Natural killer cell (primary cell): ENCODE measurements around the gene EFCAB13. TPM values are rescaled to one million over a fixed set of nuclear protein-coding genes. Genes with fewer than 3 reads are reported as not detected.

Source experiments
- ATAC-seq, 3 donors: fragments of 150-1000 bp in 2 of 3; fragments of 200-7000 bp in 1 of 3; cut with Tn5 transposase; 1 replicate in 1 of 3; 2 replicates in 2 of 3; pipeline ENCODE4 v1.10.0; 2021; ENCODE audit warnings: mild to moderate bottlenecking in 2 of 3, moderate library complexity in 2 of 3
- DNase-seq, 2 donors: peaks; one replicate each; pipeline versions ENCODE4 v3.0.0 to v3.0.0-alpha.2; 2013 to 2021; ENCODE audit warnings: mixed read lengths in 1 of 2
- H3K27ac ChIP-seq: one replicate; pipeline ENCODE4 v1.5.1; 2013; ENCODE audit warnings: mild to moderate bottlenecking, low read length
- H3K27me3 ChIP-seq: one replicate; pipeline ENCODE4 v1.6.1; 2013; ENCODE audit warnings: low read length; ENCODE audit not compliant: control insufficient read depth, insufficient read depth
- H3K36me3 ChIP-seq: one replicate; pipeline ENCODE4 v1.6.1; 2013; ENCODE audit warnings: low read length; ENCODE audit not compliant: control insufficient read depth, insufficient read depth
- H3K4me1 ChIP-seq: one replicate; pipeline ENCODE4 v1.6.1; 2013; ENCODE audit warnings: low read length; ENCODE audit not compliant: control insufficient read depth, insufficient read depth
- H3K4me3 ChIP-seq: one replicate; pipeline ENCODE4 v1.5.1; 2013; ENCODE audit warnings: low read length
- H3K9me3 ChIP-seq: one replicate; pipeline ENCODE4 v1.6.1; 2013; ENCODE audit warnings: low read length; ENCODE audit not compliant: control insufficient read depth, insufficient read depth
- H3K27ac Mint-ChIP-seq, 2 donors: one replicate each; pipeline ENCODE4 v1.8.0; 2022; ENCODE audit warnings: mild to moderate bottlenecking in 2 of 2, mixed read lengths in 2 of 2, moderate library complexity in 1 of 2
- H3K27me3 Mint-ChIP-seq, 2 donors: one replicate each; pipeline ENCODE4 v1.8.0; 2022; ENCODE audit warnings: low read depth in 2 of 2, mixed read lengths in 2 of 2
- H3K36me3 Mint-ChIP-seq: one replicate; pipeline ENCODE4 v1.8.0; 2022; ENCODE audit warnings: mixed read lengths
- H3K4me1 Mint-ChIP-seq, 2 donors: one replicate each; pipeline ENCODE4 v1.8.0; 2022; ENCODE audit warnings: mixed read lengths in 2 of 2
- H3K4me3 Mint-ChIP-seq: one replicate; pipeline ENCODE4 v1.8.0; 2022; ENCODE audit warnings: mild to moderate bottlenecking, moderate library complexity, mixed read lengths
- H3K9me3 Mint-ChIP-seq, 2 donors: one replicate each; pipeline ENCODE4 v1.8.0; 2022; ENCODE audit warnings: mixed read lengths in 2 of 2
- CTCF ChIP-seq: fragments of 200-600 bp; IDR thresholded peaks from one replicate; pipeline ENCODE4 v1.8.0; 2022; ENCODE audit warnings: antibody characterized with exemption
- WGBS: methylation state at CpG from one replicate; pipeline ENCODE4 v1.1.7; 2013; ENCODE audit warnings: missing lambda C conversion rate; ENCODE audit not compliant: insufficient coverage; 5-methylcytosine and 5-hydroxymethylcytosine counted together
- intact Hi-C: fragments of 100-400 bp; cut with micrococcal nuclease; formaldehyde crosslinking; loops from one replicate; pipeline ENCODE4 v1.14.2; 2022
- total RNA-seq, 4 donors: library from RNA; stranded (reverse); fragments of 120-200 nt in 1 of 4; gene quantifications; one replicate each; pipeline versions ENCODE4 v1.2.3 to v1.2.4, GENCODE V29; 2013 to 2022

Gene EFCAB13
- total RNA-seq, 3 donors from 2014 or later (not counting 1 experiment from before 2014, with no cell fraction given): 2.4 to 11.9 (median 5.8) TPM

GRCh38 chr17:47335101-47335936, 11.6 kb downstream of the EFCAB13 start:
- Mint-ChIP-seq H3K9me3 (no peaks in the 10 kb centered on the region), H3K4me1 (no peaks in the 10 kb centered on the region), H3K4me3 (no peak overlapping the region), H3K36me3 (no peaks in the 10 kb centered on the region), H3K27ac (no peak overlapping the region), H3K27me3 (peaks cover 7 to 35% of the 10 kb centered on the region in 2 donors)
- intact Hi-C loops: no loop called here
- Histone ChIP-seq H3K27ac (no peak overlapping the region), H3K4me1 (no peaks in the 10 kb centered on the region), H3K27me3 (no peaks in the 10 kb centered on the region), H3K36me3 (no peaks in the 10 kb centered on the region), H3K9me3 (no peaks in the 10 kb centered on the region), H3K4me3 (no peak overlapping the region)
- no peak for TF ChIP-seq CTCF
- 91% methylated on average over 2 of the region's 4 CpGs for WGBS
- ATAC-seq: no peak
- DNase-seq: no peak

- WGBS: 88% methylated on average over 3 of the region's 3 CpGs
- H3K27ac ChIP-seq: no peak overlapping the region
These were observed 14.3 kb downstream of the EFCAB13 start for GRCh38 chr17:47338026-47338425.

GRCh38 chr17:47352848-47353247, 29.1 kb downstream of the EFCAB13 start:
- WGBS: no CpG with 5 or more reads among the region's 1 CpG
- Histone ChIP-seq H3K36me3 (no peaks in the 10 kb centered on the region), H3K27me3 (no peaks in the 10 kb centered on the region), H3K4me1 (no peaks in the 10 kb centered on the region), H3K9me3 (no peaks in the 10 kb centered on the region), H3K4me3 (no peak overlapping the region), H3K27ac (no peak overlapping the region)
- no peak for DNase-seq
- Mint-ChIP-seq H3K27ac (no peak overlapping the region), H3K9me3 (no peaks in the 10 kb centered on the region), H3K4me3 (no peak overlapping the region), H3K27me3 (peaks cover 0 to 24% of the 10 kb centered on the region in 2 donors), H3K4me1 (no peaks in the 10 kb centered on the region), H3K36me3 (no peaks in the 10 kb centered on the region)
- ATAC-seq: no peak
- intact Hi-C loops: no loop called here
- no peak for TF ChIP-seq CTCF

More at GRCh38 chr17:47338026-47338425, 14.3 kb downstream of the EFCAB13 start:
- no peaks in the 10 kb centered on the region for H3K4me1 Mint-ChIP-seq
- TF ChIP-seq CTCF: no peak
- no peaks in the 10 kb centered on the region for H3K27me3 ChIP-seq
- H3K4me3 ChIP-seq: no peak overlapping the region
- H3K4me3 Mint-ChIP-seq: no peak overlapping the region
- H3K9me3 Mint-ChIP-seq: no peaks in the 10 kb centered on the region
- peaks cover 9 to 29% of the 10 kb centered on the region in 2 donors for H3K27me3 Mint-ChIP-seq
- H3K4me1 ChIP-seq: no peaks in the 10 kb centered on the region
- H3K36me3 ChIP-seq: no peaks in the 10 kb centered on the region
- no peak for ATAC-seq
- intact Hi-C loops: no loop called here
- no peak overlapping the region for H3K27ac Mint-ChIP-seq
- DNase-seq: no peak
- H3K9me3 ChIP-seq: no peaks in the 10 kb centered on the region
- H3K36me3 Mint-ChIP-seq: peaks cover 7% of the 10 kb centered on the region
